ENCODE data around the gene TRIM29. TPM values are rescaled to one million over a fixed set of nuclear protein-coding genes. Genes with fewer than 3 reads are reported as not detected.
A peak's percentile ranks its signal among the peaks of the same experiment; 100 is the strongest.

The TRIM29 gene
- total and polyA plus RNA-seq, 12 donors: 0.24 to 4.3 (median 1.1) TPM; not detected in 3

DNA sequence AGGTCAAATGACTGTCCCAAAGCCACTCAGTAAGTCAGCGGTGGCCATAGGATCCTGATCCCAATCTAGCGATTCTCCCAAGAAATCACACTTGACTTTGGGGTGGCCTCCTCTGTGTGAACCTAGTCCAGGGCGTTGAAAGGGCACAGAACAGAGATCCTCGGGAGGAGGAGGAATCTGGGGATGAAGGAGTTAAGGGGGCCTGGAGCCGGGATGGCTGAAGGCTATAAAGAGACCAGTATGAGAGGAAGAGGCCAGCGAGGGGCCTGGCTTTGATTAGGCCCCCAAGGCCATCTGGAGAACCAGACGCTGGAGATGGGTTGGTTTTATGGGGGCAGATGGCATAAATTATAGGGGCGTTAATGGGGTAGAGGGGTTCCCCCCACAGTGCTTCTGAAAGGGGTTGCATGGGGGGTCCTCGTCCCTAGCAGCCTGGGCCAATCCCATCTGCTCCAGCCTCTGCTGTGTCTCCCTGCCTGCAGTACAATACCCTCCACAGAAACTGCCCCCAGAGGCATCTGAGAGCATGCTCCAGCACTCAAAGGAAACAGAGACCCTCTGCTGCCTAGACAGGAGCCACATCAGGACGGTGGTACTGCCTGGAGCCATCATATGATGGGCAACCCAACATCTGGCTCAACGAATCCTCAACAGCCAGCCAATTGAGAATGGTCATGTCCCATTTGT lies 35.2 kb upstream of the TRIM29 start:
- no peak for TF ChIP-seq POLR2A (IDR thresholded peaks at IDR 0.05)
- TF ChIP-seq, protein P1, sequence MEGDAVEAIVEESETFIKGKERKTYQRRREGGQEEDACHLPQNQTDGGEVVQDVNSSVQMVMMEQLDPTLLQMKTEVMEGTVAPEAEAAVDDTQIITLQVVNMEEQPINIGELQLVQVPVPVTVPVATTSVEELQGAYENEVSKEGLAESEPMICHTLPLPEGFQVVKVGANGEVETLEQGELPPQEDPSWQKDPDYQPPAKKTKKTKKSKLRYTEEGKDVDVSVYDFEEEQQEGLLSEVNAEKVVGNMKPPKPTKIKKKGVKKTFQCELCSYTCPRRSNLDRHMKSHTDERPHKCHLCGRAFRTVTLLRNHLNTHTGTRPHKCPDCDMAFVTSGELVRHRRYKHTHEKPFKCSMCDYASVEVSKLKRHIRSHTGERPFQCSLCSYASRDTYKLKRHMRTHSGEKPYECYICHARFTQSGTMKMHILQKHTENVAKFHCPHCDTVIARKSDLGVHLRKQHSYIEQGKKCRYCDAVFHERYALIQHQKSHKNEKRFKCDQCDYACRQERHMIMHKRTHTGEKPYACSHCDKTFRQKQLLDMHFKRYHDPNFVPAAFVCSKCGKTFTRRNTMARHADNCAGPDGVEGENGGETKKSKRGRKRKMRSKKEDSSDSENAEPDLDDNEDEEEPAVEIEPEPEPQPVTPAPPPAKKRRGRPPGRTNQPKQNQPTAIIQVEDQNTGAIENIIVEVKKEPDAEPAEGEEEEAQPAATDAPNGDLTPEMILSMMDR (IDR thresholded peaks at IDR 0.05): no peak
- Histone ChIP-seq H3K27me3 (no peaks in the 10 kb centered on the region), H3K36me3 (replicated peaks in 1 of 2) (no peaks in the 10 kb centered on the region), H3K27ac (no peak overlapping the region), H3K4me1 (replicated peaks in 1 of 2) (peaks cover 5 to 16% of the 10 kb centered on the region in 2 donors), H3K4me3 (no peak overlapping the region), H3K9me3 (replicated peaks in 1 of 3) (no peaks in the 10 kb centered on the region)
- intact Hi-C loops (cut with DNase I): loop anchor here (2.0 to 5.0 kb wide), 3 partner anchors 54 to 129 kb away; no protein-coding TSS in a partner anchor
- WGBS, 4 donors: 62 to 73% (median 71%) methylated on average over 9 to 11 of the region's 11 CpGs
- peak in 2 of 7 donors; percentile 5 to 47 for DNase-seq

DNA sequence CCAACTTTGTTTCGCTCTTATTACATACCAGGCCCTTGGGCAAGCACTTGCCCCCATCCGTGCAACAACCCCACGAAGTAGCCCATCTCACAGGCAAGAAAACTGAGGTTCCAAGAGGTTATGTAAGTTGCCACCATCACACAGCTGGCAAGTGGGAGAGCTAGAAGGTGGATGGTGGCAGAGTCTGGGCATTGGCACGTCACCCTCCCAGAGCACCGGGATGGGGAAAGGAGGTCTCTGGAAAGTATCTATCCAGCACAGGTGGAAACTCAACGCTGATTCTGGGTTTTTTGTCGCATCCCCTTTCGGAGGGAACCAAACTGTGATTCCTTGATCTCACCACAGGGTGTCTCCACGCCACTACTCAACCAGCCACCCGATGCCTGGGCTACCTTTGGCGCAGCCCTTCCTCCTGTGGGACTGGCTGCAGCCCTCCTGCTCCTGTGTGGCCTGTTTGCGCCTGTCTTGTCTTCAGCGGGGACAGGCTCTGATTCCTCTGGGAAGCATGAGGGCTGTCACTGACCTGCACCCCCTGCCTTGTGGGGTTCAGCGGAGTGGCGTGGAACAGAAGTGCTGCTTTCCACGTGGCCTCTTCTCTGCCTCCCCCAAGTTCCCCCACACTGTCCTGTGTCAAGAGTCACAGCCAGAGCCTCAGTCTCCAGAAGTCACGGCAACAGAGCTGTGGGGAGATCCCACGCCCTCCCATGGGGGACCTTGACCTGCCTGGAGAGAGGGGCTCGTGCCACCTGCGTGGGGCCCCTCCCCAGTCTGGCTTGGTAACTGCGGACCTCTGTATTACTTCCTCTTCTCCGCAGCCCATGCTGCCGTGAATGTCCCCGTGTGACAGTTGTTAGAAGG lies 34.4 kb upstream of the TRIM29 start:
- intact Hi-C loops (cut with DNase I): loop anchor here (2.0 to 5.0 kb wide), 3 partner anchors 55 to 130 kb away; no protein-coding TSS in a partner anchor
- Histone ChIP-seq H3K36me3 (replicated peaks in 1 of 2) (no peaks in the 10 kb centered on the region), H3K9me3 (replicated peaks in 1 of 3) (no peaks in the 10 kb centered on the region), H3K4me1 (replicated peaks in 1 of 2) (peaks cover 5 to 16% of the 10 kb centered on the region in 2 donors), H3K27me3 (no peaks in the 10 kb centered on the region), H3K27ac (no peak overlapping the region), H3K4me3 (no peak overlapping the region)
- WGBS, 4 donors: 11 to 30% (median 27%) methylated on average over 9 to 24 of the region's 24 CpGs
- TF ChIP-seq, protein P1 (IDR thresholded peaks at IDR 0.05): peak; percentile 69 to 97 (median 92)
- no peak for TF ChIP-seq POLR2A (IDR thresholded peaks at IDR 0.05)
- peak; percentile 70 to 90 (median 85) for DNase-seq

DNA sequence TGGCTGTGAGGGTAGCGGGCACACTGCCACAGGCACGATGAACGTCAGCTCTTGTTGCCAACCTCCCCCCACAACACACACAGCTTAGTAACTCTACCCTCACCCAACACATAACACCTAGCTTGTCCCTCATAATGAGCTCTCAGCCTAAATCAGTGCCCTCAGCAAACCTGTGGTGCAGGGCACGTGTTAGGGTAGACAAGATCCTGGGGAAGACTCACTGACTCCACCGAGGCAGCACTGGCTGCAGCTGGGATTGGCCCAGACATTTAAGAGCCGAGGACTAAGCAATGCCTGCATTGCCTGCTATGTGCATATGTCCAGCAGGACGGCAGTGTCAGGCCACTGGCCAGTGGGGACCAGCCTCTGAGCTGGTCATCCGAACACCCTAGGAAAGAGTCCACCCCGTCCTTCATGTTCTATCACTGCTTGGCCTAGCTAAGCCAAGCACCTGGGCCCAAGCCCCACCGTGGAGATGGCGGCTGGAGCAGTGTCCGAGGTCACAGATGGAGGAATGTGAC lies 32.9 kb upstream of the TRIM29 start:
- peak in 1 of 7 donors; percentile 43 for DNase-seq
- no peaks in the 10 kb centered on the region for H3K27me3 ChIP-seq
- H3K27ac ChIP-seq: no peak overlapping the region
- 49 to 81% (median 72%) methylated on average over 7 to 12 of the region's 12 CpGs for WGBS, 4 donors
- H3K36me3 ChIP-seq (replicated peaks in 1 of 2): no peaks in the 10 kb centered on the region
- no peaks in the 10 kb centered on the region for H3K9me3 ChIP-seq (replicated peaks in 1 of 3)
- H3K4me3 ChIP-seq: no peak overlapping the region
- H3K4me1 ChIP-seq (replicated peaks in 1 of 2): peaks cover 5 to 16% of the 10 kb centered on the region in 2 donors
- intact Hi-C loops (cut with DNase I): loop anchor here (2.0 to 5.0 kb wide), 3 partner anchors 56 to 132 kb away; no protein-coding TSS in a partner anchor
- TF ChIP-seq POLR2A (IDR thresholded peaks at IDR 0.05): no peak
- TF ChIP-seq, protein P1 (IDR thresholded peaks at IDR 0.05): no peak
